MM.1S (cell line): ENCODE data around the gene USP12.

Experiments used
- EZH2 ChIP-seq: fragments of 300-600 bp; sonication (generic); optimal IDR thresholded peaks from 2 replicates; pipeline ENCODE3; 2017; ENCODE audit warnings: low read depth, mild to moderate bottlenecking, antibody characterized with exemption, low read length, mixed read lengths
- TF ChIP-seq, protein P1 (sequence below): fragments of 300-600 bp; sonication (generic); IDR thresholded peaks from 2 replicates; pipeline ENCODE4 v1.5.1; 2016; ENCODE audit warnings: antibody characterized with exemption, low read length, mixed read lengths

DNA sequence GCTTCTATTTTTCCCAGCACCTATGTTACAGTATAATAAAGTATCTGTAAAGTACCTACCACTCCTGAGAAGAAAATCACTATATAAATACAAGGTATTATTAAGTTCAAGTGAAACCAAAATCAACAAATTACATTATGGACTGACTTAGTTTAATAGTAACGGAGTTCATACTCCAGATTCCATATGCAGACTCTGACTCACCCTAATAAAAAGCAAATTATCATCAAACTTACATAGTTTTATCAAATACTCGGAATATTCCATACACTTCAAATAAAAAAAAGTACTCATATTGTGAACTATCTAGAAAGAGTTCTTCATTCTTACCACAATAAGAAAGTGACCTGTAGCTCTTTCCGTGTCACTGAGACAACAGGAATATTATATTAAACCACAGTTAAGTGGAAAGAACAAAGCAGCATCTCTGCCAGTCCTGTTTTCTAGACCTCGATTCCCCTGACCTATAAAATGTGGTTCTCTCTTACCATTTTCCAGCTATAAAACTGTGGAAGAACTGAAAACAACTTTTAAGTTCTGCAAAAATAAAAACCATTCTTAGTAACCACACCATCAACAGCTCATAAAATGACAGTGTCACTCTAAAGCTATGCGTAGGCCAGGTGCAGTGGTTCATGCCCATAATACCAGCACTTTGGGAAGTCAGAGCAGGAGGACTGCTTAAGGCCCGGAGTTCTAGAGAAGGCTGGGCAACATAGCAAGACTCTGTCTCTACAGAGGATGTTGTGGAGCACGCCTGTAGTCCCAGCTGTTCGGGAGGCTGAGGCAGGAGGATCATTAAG is 42.6 kb downstream of the USP12 start:
- TF ChIP-seq, protein P1, sequence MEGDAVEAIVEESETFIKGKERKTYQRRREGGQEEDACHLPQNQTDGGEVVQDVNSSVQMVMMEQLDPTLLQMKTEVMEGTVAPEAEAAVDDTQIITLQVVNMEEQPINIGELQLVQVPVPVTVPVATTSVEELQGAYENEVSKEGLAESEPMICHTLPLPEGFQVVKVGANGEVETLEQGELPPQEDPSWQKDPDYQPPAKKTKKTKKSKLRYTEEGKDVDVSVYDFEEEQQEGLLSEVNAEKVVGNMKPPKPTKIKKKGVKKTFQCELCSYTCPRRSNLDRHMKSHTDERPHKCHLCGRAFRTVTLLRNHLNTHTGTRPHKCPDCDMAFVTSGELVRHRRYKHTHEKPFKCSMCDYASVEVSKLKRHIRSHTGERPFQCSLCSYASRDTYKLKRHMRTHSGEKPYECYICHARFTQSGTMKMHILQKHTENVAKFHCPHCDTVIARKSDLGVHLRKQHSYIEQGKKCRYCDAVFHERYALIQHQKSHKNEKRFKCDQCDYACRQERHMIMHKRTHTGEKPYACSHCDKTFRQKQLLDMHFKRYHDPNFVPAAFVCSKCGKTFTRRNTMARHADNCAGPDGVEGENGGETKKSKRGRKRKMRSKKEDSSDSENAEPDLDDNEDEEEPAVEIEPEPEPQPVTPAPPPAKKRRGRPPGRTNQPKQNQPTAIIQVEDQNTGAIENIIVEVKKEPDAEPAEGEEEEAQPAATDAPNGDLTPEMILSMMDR, result no peak
- TF ChIP-seq EZH2, result no peak
